ENCODE results near the gene LSR.

The LSR gene

GRCh38 chr19:35265900-35266519 is 17.2 kb downstream of the LSR start:
- DNase-seq (ENCODE audit: low spot score) (no peak), FAIRE-seq (no peak)

- no peak for FAIRE-seq
- DNase-seq (ENCODE audit: low spot score), result peak; percentile 31
Observed at GRCh38 chr19:35266520-35267352, 17.9 kb downstream of the LSR start.

GRCh38 chr19:35267353-35267817 is 18.6 kb downstream of the LSR start:
- FAIRE-seq, result no peak
- peak; percentile 36 for DNase-seq (ENCODE audit: low spot score)

GRCh38 chr19:35267818-35268535 is 19.2 kb downstream of the LSR start:
- FAIRE-seq, result peak; percentile 59
- DNase-seq (ENCODE audit: low spot score), result peak; percentile 97

GRCh38 chr19:35268536-35269437 is 20.0 kb downstream of the LSR start, which contains the start of gene USF2:
Gene USF2 (plus strand): TSS chr19:35268962. CDS start chr19:35269102, 140 bp downstream.
- FAIRE-seq, result no peak
- DNase-seq (ENCODE audit: low spot score), result peak; percentile 79

GRCh38 chr19:35269438-35270117 is 20.8 kb downstream of the LSR start:
- FAIRE-seq (peak; percentile 79), DNase-seq (ENCODE audit: low spot score) (peak; percentile 89)

- FAIRE-seq, result no peak
- DNase-seq (ENCODE audit: low spot score), result no peak
Observed at GRCh38 chr19:35270381-35270811, 21.6 kb downstream of the LSR start.

- DNase-seq (ENCODE audit: low spot score), result no peak
Observed at GRCh38 chr19:35271546-35271945, 22.7 kb downstream of the LSR start.

GRCh38 chr19:35272122-35272719 is 23.4 kb downstream of the LSR start:
- DNase-seq (ENCODE audit: low spot score), result no peak
- no peak for FAIRE-seq

More at GRCh38 chr19:35271546-35271945, 22.7 kb downstream of the LSR start:
- no peak for FAIRE-seq

- DNase-seq (ENCODE audit: low spot score), result no peak
- FAIRE-seq, result no peak
Observed at GRCh38 chr19:35272954-35273649, 24.3 kb downstream of the LSR start.

- DNase-seq (ENCODE audit: low spot score) (no peak), FAIRE-seq (no peak)
Observed at GRCh38 chr19:35273686-35274259, 25.0 kb downstream of the LSR start.

- no peak for FAIRE-seq
- DNase-seq (ENCODE audit: low spot score), result no peak
Observed at GRCh38 chr19:35274323-35274722, 25.5 kb downstream of the LSR start.

GRCh38 chr19:35276706-35277281 is 28.0 kb downstream of the LSR start:
- FAIRE-seq, result no peak
- no peak for DNase-seq (ENCODE audit: low spot score)

- FAIRE-seq (no peak), DNase-seq (ENCODE audit: low spot score) (no peak)
Observed at GRCh38 chr19:35278578-35279284, 29.9 kb downstream of the LSR start.

GRCh38 chr19:35279374-35279773 is 30.6 kb downstream of the LSR start:
- FAIRE-seq, result no peak
- DNase-seq (ENCODE audit: low spot score), result no peak

GRCh38 chr19:35279985-35280821 is 31.4 kb downstream of the LSR start:
- FAIRE-seq, result no peak
- no peak for DNase-seq (ENCODE audit: low spot score)

- DNase-seq (ENCODE audit: low spot score), result no peak
- no peak for FAIRE-seq
Observed at GRCh38 chr19:35281303-35281702, 32.5 kb downstream of the LSR start.

Data from urothelium cell line (cell line).